ENCODE data around the gene ASCL2.

The ASCL2 gene

GRCh38 chr11:2224254-2224653, 46.1 kb downstream of the ASCL2 start:
- DNase-seq: no peak

- no peak for DNase-seq
Observed at GRCh38 chr11:2223153-2223794, 47.1 kb downstream of the ASCL2 start.

- DNase-seq: no peak
Observed at GRCh38 chr11:2222451-2222850, 47.9 kb downstream of the ASCL2 start.

GRCh38 chr11:2221591-2221990, 48.8 kb downstream of the ASCL2 start:
- DNase-seq: no peak

- DNase-seq: no peak
Observed at GRCh38 chr11:2221024-2221423, 49.4 kb downstream of the ASCL2 start.

GRCh38 chr11:2220173-2220771, 50.1 kb downstream of the ASCL2 start:
- DNase-seq: no peak

GRCh38 chr11:2219318-2220017, 50.9 kb downstream of the ASCL2 start:
- DNase-seq: no peak
